HUES48 (cell line): Measurements from ENCODE around the gene CCDC7.
"Not testable (repeated sequence)": the region's sequence is repeated elsewhere in the genome, so short reads cannot be mapped to it uniquely, and the experiment has no call there.

ENCODE experiments used
- H3K27ac ChIP-seq: one replicate; pipeline ENCODE4 v1.7.0; 2013; ENCODE audit warnings: low read depth, low read length, inconsistent platforms
- H3K27me3 ChIP-seq: 2 replicates; pipeline ENCODE4 v1.6.1; 2013; ENCODE audit warnings: mild to moderate bottlenecking, low read length; ENCODE audit not compliant: control insufficient read depth, insufficient read depth
- H3K36me3 ChIP-seq: 2 replicates; pipeline ENCODE4 v1.6.1; 2013; ENCODE audit warnings: low read length; ENCODE audit not compliant: control insufficient read depth, insufficient read depth
- H3K4me1 ChIP-seq: 2 replicates; pipeline ENCODE4 v1.6.1; 2013; ENCODE audit warnings: mild to moderate bottlenecking, low read length; ENCODE audit not compliant: control insufficient read depth, insufficient read depth
- H3K4me3 ChIP-seq: 2 replicates; pipeline ENCODE4 v1.5.1; 2013; ENCODE audit warnings: mild to moderate bottlenecking, low read depth, low read length
- H3K9ac ChIP-seq: 2 replicates; pipeline ENCODE4 v1.6.1; 2013; ENCODE audit warnings: mild to moderate bottlenecking, low read depth, low read length, moderate library complexity
- H3K9me3 ChIP-seq: 2 replicates; pipeline ENCODE4 v1.6.1; 2013; ENCODE audit warnings: low read length; ENCODE audit not compliant: control insufficient read depth, insufficient read depth

Gene CCDC7

GRCh38 chr10:32788359-32788758 is 342.4 kb downstream of the CCDC7 start:
- H3K27me3 ChIP-seq, result no peaks in the 10 kb centered on the region
- no peaks in the 10 kb centered on the region for H3K9me3 ChIP-seq
- H3K4me3 ChIP-seq, result no peak overlapping the region
- H3K9ac ChIP-seq, result no peak overlapping the region
- no peaks in the 10 kb centered on the region for H3K4me1 ChIP-seq
- no peaks in the 10 kb centered on the region for H3K36me3 ChIP-seq
- no peak overlapping the region for H3K27ac ChIP-seq

- Histone ChIP-seq H3K9ac (no peak overlapping the region), H3K36me3 (no peaks in the 10 kb centered on the region), H3K4me1 (no peaks in the 10 kb centered on the region), H3K4me3 (no peak overlapping the region), H3K9me3 (no peaks in the 10 kb centered on the region), H3K27me3 (no peaks in the 10 kb centered on the region), H3K27ac (no peak overlapping the region)
These were observed 344.5 kb downstream of the CCDC7 start for GRCh38 chr10:32790483-32790882.

GRCh38 chr10:32793033-32793432 is 347.1 kb downstream of the CCDC7 start:
- H3K27me3 ChIP-seq, result no peaks in the 10 kb centered on the region
- no peaks in the 10 kb centered on the region for H3K4me1 ChIP-seq
- H3K4me3 ChIP-seq, result no peak overlapping the region
- no peak overlapping the region for H3K27ac ChIP-seq
- no peak overlapping the region for H3K9ac ChIP-seq
- H3K9me3 ChIP-seq, result no peaks in the 10 kb centered on the region
- H3K36me3 ChIP-seq, result no peaks in the 10 kb centered on the region

- Histone ChIP-seq H3K4me3 (no peak overlapping the region), H3K27ac (no peak overlapping the region), H3K9me3 (no peaks in the 10 kb centered on the region), H3K4me1 (no peaks in the 10 kb centered on the region), H3K9ac (no peak overlapping the region), H3K27me3 (no peaks in the 10 kb centered on the region), H3K36me3 (no peaks in the 10 kb centered on the region)
These were observed 349.8 kb downstream of the CCDC7 start for GRCh38 chr10:32795598-32796183.

- H3K27me3 ChIP-seq, H3K36me3 ChIP-seq, H3K4me1 ChIP-seq, H3K9me3 ChIP-seq, H3K4me3 ChIP-seq, H3K9ac ChIP-seq, H3K27ac ChIP-seq: not testable (repeated sequence)
These were observed 351.5 kb downstream of the CCDC7 start for GRCh38 chr10:32797393-32797792.

DNA sequence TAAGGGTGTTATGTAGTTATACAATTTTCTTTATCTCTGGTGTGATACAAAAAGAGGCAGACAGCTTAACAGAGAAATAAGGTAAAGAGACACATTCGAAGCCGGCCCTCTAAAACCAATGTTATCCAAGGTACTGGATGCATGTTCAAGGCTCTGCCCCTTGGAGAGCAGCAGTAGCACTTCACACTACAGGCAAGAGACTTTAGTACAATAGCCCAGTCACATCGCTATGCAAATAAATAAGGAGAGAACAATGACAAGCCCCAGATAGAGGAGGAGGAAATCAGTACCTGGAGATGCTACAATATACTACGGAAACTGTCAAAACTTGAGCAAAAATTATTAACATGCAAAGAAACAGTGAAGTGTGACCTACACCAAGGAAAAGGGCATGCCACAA is 401.0 kb downstream of the CCDC7 start:
- Histone ChIP-seq H3K9me3 (no peaks in the 10 kb centered on the region), H3K27ac (no peak overlapping the region), H3K4me3 (no peak overlapping the region), H3K27me3 (no peaks in the 10 kb centered on the region), H3K9ac (no peak overlapping the region), H3K4me1 (no peaks in the 10 kb centered on the region), H3K36me3 (no peaks in the 10 kb centered on the region)

GRCh38 chr10:32851301-32851700 is 405.4 kb downstream of the CCDC7 start:
- H3K9ac ChIP-seq, result no peak overlapping the region
- H3K4me3 ChIP-seq, result no peak overlapping the region
- no peaks in the 10 kb centered on the region for H3K36me3 ChIP-seq
- no peaks in the 10 kb centered on the region for H3K4me1 ChIP-seq
- no peak overlapping the region for H3K27ac ChIP-seq
- no peaks in the 10 kb centered on the region for H3K27me3 ChIP-seq
- H3K9me3 ChIP-seq, result no peaks in the 10 kb centered on the region

- H3K9ac ChIP-seq, result no peak overlapping the region
- no peak overlapping the region for H3K4me3 ChIP-seq
- no peak overlapping the region for H3K27ac ChIP-seq
- no peaks in the 10 kb centered on the region for H3K4me1 ChIP-seq
- H3K36me3 ChIP-seq, result no peaks in the 10 kb centered on the region
- H3K27me3 ChIP-seq, result no peaks in the 10 kb centered on the region
- H3K9me3 ChIP-seq, result no peaks in the 10 kb centered on the region
These were observed 408.5 kb downstream of the CCDC7 start for GRCh38 chr10:32854435-32854834.

GRCh38 chr10:32865170-32865569 is 419.2 kb downstream of the CCDC7 start:
- no peaks in the 10 kb centered on the region for H3K9me3 ChIP-seq
- H3K9ac ChIP-seq, result no peak overlapping the region
- H3K4me1 ChIP-seq, result no peaks in the 10 kb centered on the region
- no peak overlapping the region for H3K27ac ChIP-seq
- no peaks in the 10 kb centered on the region for H3K36me3 ChIP-seq
- H3K27me3 ChIP-seq, result no peaks in the 10 kb centered on the region
- H3K4me3 ChIP-seq, result no peak overlapping the region

DNA sequence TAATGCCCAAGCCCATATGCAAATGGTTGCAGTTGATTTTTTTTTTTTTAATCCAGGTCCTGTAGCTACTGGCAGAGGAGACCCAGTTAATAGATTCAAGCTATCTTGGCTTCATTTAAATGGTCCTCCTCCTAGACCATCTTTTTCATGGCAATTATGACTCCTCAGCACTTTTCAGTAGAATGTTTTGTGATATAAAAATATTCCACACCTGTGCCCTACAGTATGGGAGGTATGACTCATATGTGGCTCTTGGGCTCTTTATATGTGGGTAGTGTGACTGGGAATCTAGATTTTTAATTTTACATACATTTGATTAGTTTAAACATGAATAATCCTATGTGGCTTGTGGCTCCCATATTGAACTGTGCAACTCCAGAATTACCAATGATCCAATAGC is 432.0 kb downstream of the CCDC7 start:
- Histone ChIP-seq H3K27me3 (0 out of 2 replicates have a peak, but pooled peaks cover 6% of the 10 kb centered on the region), H3K4me1 (peaks cover 7% of the 10 kb centered on the region), H3K36me3 (no peaks in the 10 kb centered on the region), H3K4me3 (no peak overlapping the region), H3K9ac (no peak overlapping the region), H3K27ac (no peak overlapping the region), H3K9me3 (no peaks in the 10 kb centered on the region)

GRCh38 chr10:32878646-32879045 is 432.7 kb downstream of the CCDC7 start:
- H3K4me1 ChIP-seq, result peaks cover 7% of the 10 kb centered on the region
- H3K27me3 ChIP-seq, result 0 out of 2 replicates have a peak, but pooled peaks cover 3% of the 10 kb centered on the region
- H3K4me3 ChIP-seq, result no peak overlapping the region
- H3K9ac ChIP-seq, result no peak overlapping the region
- no peaks in the 10 kb centered on the region for H3K9me3 ChIP-seq
- H3K27ac ChIP-seq, result no peak overlapping the region
- H3K36me3 ChIP-seq, result no peaks in the 10 kb centered on the region

- peaks cover 7% of the 10 kb centered on the region for H3K4me1 ChIP-seq
- H3K36me3 ChIP-seq, result no peaks in the 10 kb centered on the region
- no peaks in the 10 kb centered on the region for H3K9me3 ChIP-seq
- no peaks in the 10 kb centered on the region for H3K27me3 ChIP-seq
- H3K4me3 ChIP-seq, result no peak overlapping the region
- no peak overlapping the region for H3K9ac ChIP-seq
- H3K27ac ChIP-seq, result no peak overlapping the region
These were observed 436.1 kb downstream of the CCDC7 start for GRCh38 chr10:32882076-32882475.
